GM19452 (cell line): ENCODE results near the gene OR11H7.
"Not testable (repeated sequence)": the region's sequence is repeated elsewhere in the genome, so short reads cannot be mapped to it uniquely, and the experiment has no call there.

Experiments used
- ATAC-seq: cut with Tn5 transposase; IDR thresholded peaks from one replicate; pipeline ENCODE4 v1.9.1; 2021; ENCODE audit not compliant: unreplicated experiment

OR11H7 gene

GRCh38 chr14:20228681-20229080 lies at the start of gene OR11H7:
Gene OR11H7 (plus strand): TSS chr14:20228981.
- ATAC-seq = no peak

DNA sequence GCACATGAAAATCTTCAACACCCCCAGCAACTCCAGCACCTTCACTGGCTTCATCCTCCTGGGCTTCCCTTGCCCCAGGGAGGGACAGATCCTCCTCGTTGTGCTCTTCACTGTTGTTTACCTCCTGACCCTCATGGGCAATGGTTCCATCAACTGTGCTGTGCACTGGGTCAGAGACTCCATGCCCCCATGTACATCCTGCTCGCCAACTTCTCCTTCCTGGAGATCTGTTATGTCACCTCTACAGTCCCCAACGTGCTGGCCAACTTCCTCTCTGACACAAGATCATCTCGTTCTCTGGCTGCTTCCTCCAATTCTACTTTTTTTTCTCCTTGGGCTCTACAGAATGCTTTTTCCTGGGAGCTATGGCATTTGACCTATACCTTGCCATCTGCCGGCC lies 49.6 kb upstream of the OR11H7 start:
- ATAC-seq = no peak

DNA sequence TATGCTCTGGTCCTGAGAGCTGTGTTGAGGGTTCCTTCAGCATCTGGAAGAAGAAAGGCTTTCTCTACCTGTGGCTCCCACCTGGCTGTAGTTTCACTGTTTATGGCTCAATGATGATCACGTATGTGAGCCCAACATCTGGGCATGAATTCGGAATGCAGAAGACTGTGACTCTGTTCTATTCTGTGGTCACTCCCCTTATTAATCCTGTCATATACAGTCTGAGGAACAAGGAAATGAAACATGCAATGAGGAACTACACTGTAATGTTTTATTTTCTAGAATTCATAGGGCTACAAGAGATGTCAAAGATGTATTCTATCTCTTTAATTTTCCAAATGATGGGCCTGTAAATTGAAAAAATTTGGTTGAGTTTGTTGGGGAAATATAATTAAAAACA lies 48.9 kb upstream of the OR11H7 start:
- ATAC-seq = no peak

- ATAC-seq = no peak
Measured at GRCh38 chr14:20180486-20180885, 48.3 kb upstream of the OR11H7 start.

DNA sequence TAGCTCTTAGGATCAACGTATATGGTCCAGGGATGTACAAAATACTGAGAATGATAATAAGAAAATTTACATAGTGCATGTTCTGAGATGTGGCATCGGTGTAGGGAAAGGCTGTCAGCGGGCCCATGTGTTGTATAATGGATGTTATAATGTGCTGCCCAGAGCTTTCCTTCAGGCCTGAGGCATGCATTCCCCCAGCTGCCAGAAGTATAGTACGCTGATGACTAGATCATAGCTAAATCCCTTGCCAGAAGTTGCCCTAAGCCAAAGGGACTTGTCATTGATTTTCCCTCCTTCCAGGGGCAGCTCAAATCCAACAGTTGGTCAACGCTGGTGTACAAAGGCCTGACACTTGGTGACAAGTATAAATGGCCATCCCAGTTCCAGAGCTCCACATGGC lies 44.6 kb upstream of the OR11H7 start:
- no peak for ATAC-seq

GRCh38 chr14:20190596-20190995 lies 38.2 kb upstream of the OR11H7 start, which contains the start of gene OR11G2:
Gene OR11G2 (plus strand): TSS chr14:20190896. CDS start chr14:20197438, 6,542 bp downstream.
- no peak for ATAC-seq

DNA sequence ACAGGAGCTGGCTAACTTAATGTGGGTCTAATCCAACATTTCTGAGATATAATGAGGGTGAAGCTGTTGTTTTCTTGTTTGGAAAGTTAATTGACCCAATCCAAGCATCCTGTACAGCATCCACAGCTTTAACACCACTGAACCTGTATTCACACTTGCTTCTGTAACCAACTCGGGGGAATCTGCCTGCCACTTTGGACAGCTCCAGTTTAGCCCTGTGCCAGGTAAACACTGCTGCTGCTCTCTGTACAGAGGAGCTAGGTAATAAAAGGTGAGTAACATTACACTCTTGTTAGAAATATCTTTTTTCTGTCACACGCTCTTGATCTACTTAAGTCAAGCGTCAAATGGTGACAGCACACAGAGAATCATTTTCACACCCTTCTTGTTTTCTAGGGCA lies 37.4 kb upstream of the OR11H7 start:
- ATAC-seq = no peak

DNA sequence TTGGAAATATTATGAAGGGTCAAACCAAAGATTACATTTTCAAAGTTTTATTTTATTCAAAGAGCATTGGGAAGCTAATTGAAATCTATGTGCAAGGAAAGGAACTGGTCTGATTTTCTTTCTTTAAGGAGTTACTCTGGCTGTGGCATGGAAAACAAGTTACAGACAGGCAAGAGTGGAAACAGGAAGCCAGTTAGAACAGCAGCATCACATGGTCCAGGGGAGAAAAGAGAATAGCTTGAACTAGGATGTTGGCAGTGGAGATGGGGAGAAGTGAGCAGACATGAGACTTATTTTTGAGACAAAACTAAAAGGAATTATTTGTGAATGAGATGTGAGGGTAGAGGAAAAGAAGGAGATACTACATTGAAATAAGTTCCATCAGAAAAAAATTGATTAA lies 34.7 kb upstream of the OR11H7 start:
- no peak for ATAC-seq

DNA sequence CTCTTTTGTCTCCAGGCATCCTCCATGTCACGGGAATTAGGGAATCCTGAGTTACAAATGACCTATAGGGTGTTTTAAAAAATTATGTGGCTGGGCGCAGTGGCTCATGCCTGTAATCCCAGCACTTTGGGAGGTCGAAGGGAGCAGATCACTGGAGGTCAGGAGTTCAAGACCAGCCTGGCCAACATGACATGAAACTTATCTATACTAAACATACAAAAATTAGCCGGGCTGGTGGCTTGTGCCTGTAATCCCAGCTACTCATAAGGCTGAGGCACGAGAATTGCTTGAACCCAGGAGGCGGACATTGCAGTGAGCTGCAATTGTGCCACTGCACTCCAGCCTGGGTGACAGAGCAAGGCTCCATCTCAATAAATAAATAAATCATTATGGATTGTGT lies 33.6 kb upstream of the OR11H7 start:
- not testable (repeated sequence) for ATAC-seq

GRCh38 chr14:20195911-20196310 lies 32.9 kb upstream of the OR11H7 start:
- no peak for ATAC-seq

GRCh38 chr14:20197459-20197858 lies 31.3 kb upstream of the OR11H7 start:
- no peak for ATAC-seq

GRCh38 chr14:20198991-20199390 lies 29.8 kb upstream of the OR11H7 start:
- no peak for ATAC-seq

DNA sequence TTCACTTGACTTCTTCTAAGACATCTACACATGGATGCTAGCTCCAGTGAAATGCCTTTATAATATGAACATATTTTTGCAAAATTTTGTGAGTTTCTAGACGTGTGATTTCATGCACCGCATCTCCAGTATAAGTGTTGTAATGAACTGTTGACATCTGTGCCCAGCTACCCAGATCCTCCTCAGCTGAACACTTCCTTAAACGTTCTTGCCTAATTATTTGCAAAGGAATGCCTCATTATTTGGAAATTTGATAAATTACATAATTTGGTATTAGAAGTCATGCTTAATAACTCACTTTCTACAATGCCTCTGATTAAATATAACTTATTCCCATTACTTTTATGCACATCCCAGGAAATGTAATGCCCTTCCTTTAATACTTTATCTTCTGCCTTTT lies 24.1 kb upstream of the OR11H7 start:
- ATAC-seq = no peak

- no peak for ATAC-seq
Measured at GRCh38 chr14:20209595-20209994, 19.2 kb upstream of the OR11H7 start.

DNA sequence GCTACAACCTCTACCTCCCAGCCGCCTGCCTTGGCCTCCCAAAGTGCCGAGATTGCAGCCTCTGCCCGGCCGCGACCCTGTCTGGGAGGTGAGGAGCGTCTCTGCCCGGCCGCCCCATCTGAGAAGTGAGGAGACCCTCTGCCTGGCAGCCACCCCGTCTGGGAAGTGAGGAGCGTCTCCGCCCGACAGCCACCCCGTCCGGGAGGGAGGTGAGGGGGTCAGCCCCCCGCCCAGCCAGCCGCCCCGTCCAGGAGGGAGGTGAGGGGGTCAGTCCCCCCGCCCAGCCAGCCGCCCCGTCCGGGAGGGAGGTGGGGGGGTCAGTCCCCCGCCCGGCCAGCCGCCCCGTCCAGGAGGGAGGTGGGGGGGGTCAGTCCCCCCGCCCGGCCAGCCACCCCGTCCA lies 16.4 kb upstream of the OR11H7 start:
- not testable (repeated sequence) for ATAC-seq

DNA sequence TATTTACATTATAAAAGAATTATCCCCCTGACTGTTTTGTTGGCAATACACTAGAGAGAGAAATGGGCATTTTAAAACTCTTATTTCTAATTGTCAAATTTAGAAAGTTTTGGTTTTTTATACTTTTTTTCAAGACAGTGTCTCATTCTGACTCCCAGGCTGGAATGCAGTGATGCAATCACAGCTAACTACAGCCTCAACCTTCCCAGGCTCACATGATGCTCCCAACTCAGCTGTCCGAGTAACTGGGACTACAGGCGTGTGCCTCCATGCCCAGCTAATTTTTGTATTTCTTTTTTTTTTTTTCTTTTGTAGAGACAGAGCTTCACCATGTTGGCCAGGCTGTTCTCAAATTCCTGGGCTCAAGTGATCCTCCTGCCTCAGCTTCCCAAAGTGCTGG lies 13.6 kb upstream of the OR11H7 start:
- no peak for ATAC-seq

DNA sequence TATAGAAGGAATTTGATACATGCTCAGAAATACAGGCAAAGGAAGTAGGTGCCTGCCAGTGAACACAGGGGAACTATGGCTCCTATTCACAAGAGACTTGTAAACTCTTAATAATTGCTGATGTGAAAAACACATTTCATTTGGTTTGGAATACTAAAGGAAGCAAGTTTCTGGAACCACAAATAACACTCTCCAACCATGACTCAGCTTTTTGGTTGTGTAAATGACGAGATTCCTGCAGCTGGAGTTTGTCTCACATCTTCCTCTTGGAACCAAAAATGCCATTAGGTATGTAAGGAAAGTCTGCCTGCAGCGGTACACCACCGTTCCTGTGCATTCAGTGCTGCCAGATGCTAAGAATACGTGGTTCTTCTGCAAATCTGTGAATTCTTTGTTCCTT lies 9.7 kb upstream of the OR11H7 start:
- no peak for ATAC-seq

DNA sequence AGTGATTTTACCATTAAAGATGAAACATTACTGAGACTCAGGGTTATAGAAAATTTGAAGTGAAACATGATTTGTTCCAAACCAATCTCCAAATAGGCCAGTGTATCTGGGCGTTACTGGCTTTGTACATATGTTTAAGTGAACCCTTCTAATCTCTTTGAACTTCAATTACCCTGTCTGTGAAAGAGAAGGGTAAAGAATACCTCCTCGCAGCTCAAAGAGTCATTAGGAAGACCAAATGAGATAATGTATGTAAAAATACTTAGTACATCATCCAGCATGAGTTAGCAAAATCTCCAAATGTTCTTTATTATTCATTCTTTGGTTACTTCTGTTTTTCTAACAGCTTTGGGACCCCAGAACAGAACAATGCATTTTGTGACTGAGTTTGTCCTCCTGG lies 5.4 kb upstream of the OR11H7 start, which contains the start of gene OR11H6:
Gene OR11H6 (plus strand): TSS at position 301 of the 400 bp plus-strand sequence. CDS start 0 bp downstream, at position 301.
- no peak for ATAC-seq

DNA sequence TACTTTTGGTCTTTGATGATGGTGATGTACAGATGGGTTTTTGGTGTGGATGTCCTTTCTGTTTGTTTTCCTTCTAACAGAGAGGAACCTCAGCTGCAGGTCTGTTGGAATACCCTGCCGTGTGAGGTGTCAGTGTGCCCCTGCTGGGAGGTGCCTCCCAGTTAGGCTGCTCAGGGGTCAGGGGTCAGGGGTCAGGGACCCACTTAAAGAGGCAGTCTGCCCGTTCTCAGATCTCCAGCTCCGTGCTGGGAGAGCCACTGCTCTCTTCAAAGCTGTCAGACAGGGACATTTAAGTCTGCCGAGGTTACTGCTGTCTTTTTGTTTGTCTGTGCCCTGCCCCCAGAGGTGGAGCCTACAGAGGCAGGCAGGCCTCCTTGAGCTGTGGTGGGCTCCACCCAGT lies 6.6 kb downstream of the OR11H7 start:
- ATAC-seq = not testable (repeated sequence)

GRCh38 chr14:20247646-20248246 lies 19.0 kb downstream of the OR11H7 start:
- no peak for ATAC-seq

- no peak for ATAC-seq
Measured at GRCh38 chr14:20262642-20263128, 33.9 kb downstream of the OR11H7 start.

- not testable (repeated sequence) for ATAC-seq
Measured at GRCh38 chr14:20264361-20264760, 35.6 kb downstream of the OR11H7 start.

DNA sequence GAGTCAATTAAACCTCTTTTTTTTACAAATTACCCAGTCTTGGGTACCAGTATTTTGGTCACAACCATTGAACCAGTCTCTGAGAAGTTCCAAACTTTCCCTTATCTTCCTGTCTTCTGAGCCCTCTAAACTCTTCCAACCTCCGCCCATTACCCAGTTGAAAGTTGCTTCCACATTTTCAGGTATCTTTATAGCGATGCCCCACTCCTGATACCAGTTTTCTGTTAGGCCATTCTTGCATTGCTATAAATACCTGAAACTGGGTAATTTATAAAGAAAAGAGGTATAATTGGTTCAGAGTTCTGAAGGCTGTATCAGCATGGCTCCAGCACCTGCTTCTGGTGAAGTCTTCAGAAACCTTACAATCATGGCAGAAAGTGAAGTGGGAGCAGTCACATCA lies 45.3 kb downstream of the OR11H7 start:
- ATAC-seq = no peak
